ENCODE results near the gene PTPRG.

Gene PTPRG

GRCh38 chr3:61828184-61828874 is 267.0 kb downstream of the PTPRG start:
- CTCF ChIA-PET, result no interaction called here
- no peak for DNase-seq (ENCODE audit: low spot score)
- no peak overlapping the region for H3K27ac ChIP-seq
- TF ChIP-seq CTCF (conservative IDR thresholded peaks at IDR 0.05; ENCODE audit: low read depth), result no peak
- POLR2A ChIA-PET (ENCODE audit: low non-redundant PET), result no interaction called here

- ChIA-PET POLR2A (ENCODE audit: low non-redundant PET) (no interaction called here), CTCF (no interaction called here)
- no peak for DNase-seq (ENCODE audit: low spot score)
- H3K27ac ChIP-seq, result no peak overlapping the region
- TF ChIP-seq CTCF (conservative IDR thresholded peaks at IDR 0.05; ENCODE audit: low read depth), result no peak
Measured at GRCh38 chr3:61828880-61829721, 267.7 kb downstream of the PTPRG start.

GRCh38 chr3:61829722-61830350 is 268.5 kb downstream of the PTPRG start:
- H3K27ac ChIP-seq, result no peak overlapping the region
- TF ChIP-seq CTCF (conservative IDR thresholded peaks at IDR 0.05; ENCODE audit: low read depth), result no peak
- POLR2A ChIA-PET (ENCODE audit: low non-redundant PET), result no interaction called here
- CTCF ChIA-PET, result no interaction called here
- no peak for DNase-seq (ENCODE audit: low spot score)

- TF ChIP-seq CTCF (conservative IDR thresholded peaks at IDR 0.05; ENCODE audit: low read depth), result no peak
- POLR2A ChIA-PET (ENCODE audit: low non-redundant PET), result no interaction called here
- no peak for DNase-seq (ENCODE audit: low spot score)
- CTCF ChIA-PET, result no interaction called here
- no peak overlapping the region for H3K27ac ChIP-seq
Measured at GRCh38 chr3:61831973-61832372, 270.6 kb downstream of the PTPRG start.

- TF ChIP-seq CTCF (conservative IDR thresholded peaks at IDR 0.05; ENCODE audit: low read depth), result no peak
- no peak for DNase-seq (ENCODE audit: low spot score)
- no peak overlapping the region for H3K27ac ChIP-seq
- CTCF ChIA-PET, result no interaction called here
- POLR2A ChIA-PET (ENCODE audit: low non-redundant PET), result no interaction called here
Measured at GRCh38 chr3:61832375-61833229, 271.2 kb downstream of the PTPRG start.

GRCh38 chr3:61839256-61839655 is 277.9 kb downstream of the PTPRG start:
- TF ChIP-seq CTCF (conservative IDR thresholded peaks at IDR 0.05; ENCODE audit: low read depth), result no peak
- ChIA-PET CTCF (no interaction called here), POLR2A (ENCODE audit: low non-redundant PET) (no interaction called here)
- DNase-seq (ENCODE audit: low spot score), result no peak
- no peak overlapping the region for H3K27ac ChIP-seq

All from RWPE1 (cell line).